ENCODE data around the gene SLC44A1.

SLC44A1 gene

GRCh38 chr9:105484226-105484625 is 239.8 kb downstream of the SLC44A1 start:
- DNase-seq, result no peak

GRCh38 chr9:105485131-105485530 is 240.7 kb downstream of the SLC44A1 start:
- DNase-seq, result no peak
